ENCODE data around the gene MPDU1.

DNA sequence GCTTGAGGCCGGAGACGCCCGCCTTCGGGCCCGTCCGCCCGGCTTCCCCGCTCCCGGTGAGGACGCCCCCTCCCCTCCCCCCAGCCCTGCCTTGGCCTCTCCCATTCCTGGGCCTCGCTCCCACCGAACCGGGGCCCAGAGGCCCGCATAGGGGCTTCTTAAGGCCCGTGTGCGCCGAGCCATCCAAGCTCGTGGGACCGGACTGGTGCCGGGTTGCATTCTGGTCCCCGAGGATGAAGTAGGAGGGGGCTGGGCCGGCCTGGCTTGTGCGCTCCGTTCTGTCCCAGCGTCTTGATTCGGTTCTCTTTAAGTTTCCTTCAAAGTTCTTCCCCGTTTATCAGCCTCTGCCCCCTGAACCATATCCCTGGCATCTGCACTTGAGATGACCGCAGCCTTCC is 21.4 kb upstream of the MPDU1 start:
- TF ChIP-seq, protein P1, sequence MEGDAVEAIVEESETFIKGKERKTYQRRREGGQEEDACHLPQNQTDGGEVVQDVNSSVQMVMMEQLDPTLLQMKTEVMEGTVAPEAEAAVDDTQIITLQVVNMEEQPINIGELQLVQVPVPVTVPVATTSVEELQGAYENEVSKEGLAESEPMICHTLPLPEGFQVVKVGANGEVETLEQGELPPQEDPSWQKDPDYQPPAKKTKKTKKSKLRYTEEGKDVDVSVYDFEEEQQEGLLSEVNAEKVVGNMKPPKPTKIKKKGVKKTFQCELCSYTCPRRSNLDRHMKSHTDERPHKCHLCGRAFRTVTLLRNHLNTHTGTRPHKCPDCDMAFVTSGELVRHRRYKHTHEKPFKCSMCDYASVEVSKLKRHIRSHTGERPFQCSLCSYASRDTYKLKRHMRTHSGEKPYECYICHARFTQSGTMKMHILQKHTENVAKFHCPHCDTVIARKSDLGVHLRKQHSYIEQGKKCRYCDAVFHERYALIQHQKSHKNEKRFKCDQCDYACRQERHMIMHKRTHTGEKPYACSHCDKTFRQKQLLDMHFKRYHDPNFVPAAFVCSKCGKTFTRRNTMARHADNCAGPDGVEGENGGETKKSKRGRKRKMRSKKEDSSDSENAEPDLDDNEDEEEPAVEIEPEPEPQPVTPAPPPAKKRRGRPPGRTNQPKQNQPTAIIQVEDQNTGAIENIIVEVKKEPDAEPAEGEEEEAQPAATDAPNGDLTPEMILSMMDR (IDR thresholded peaks at IDR 0.05) = no peak
- TF ChIP-seq EZH2phosphoT487 (IDR thresholded peaks at IDR 0.05) = no peak

Data from neural progenitor cell (in vitro differentiated cells).